Gastroesophageal sphincter (tissue), 3 donors: ENCODE data around the gene MT1G.
A peak's percentile ranks its signal among the peaks of the same experiment; 100 is the strongest.

Experiments used
- CTCF ChIP-seq, 4 experiments: fragments of 200-600 bp in 2 of 4; fragments of 450-650 bp in 2 of 4; sonication (generic) in 1 of 4; IDR thresholded peaks; one replicate each; pipeline ENCODE4 v1.5.1; 2017 to 2019; ENCODE audit warnings: antibody characterized with exemption in 4 of 4, mild to moderate bottlenecking in 2 of 4, moderate library complexity in 2 of 4
- EP300 ChIP-seq: sonication (generic); formaldehyde crosslinking; IDR thresholded peaks from one replicate; pipeline ENCODE4 v1.6.1; 2017; ENCODE audit warnings: antibody characterized with exemption, mild to moderate bottlenecking
- POLR2A ChIP-seq, 2 donors: fragments of 450-650 bp; IDR thresholded peaks; one replicate each; pipeline ENCODE4 v1.6.1; 2017; ENCODE audit warnings: antibody characterized with exemption in 2 of 2, mild to moderate bottlenecking in 2 of 2, moderate library complexity in 1 of 2
- POLR2AphosphoS5 ChIP-seq: sonication (generic); formaldehyde crosslinking; IDR thresholded peaks from one replicate; pipeline ENCODE4 v1.6.1; 2017; ENCODE audit warnings: antibody characterized with exemption

GRCh38 chr16:56673921-56674320 is 6.1 kb upstream of the MT1G start:
- TF ChIP-seq CTCF (IDR thresholded peaks at IDR 0.05) (peak in 3 of 4 experiments; percentile 67 to 74 (median 71)), POLR2A (IDR thresholded peaks at IDR 0.05) (no peak), POLR2AphosphoS5 (no peak), EP300 (no peak)
